ENCODE measurements around the gene RHBDL1.

The RHBDL1 gene

GRCh38 chr16:644556-644955, 30.9 kb upstream of the RHBDL1 start:
- Histone ChIP-seq H3K9ac (no peak overlapping the region), H4K20me1 (ENCODE audit: insufficient read depth) (no peaks in the 10 kb centered on the region), H3K36me3 (ENCODE audit: insufficient read depth) (no peaks in the 10 kb centered on the region), H3K27ac (no peak overlapping the region), H3K27me3 (ENCODE audit: insufficient read depth, low read depth) (no peaks in the 10 kb centered on the region), H3K4me3 (IDR thresholded peaks at IDR 0.05; ENCODE audit: insufficient read depth, low read depth, low read length) (no peak overlapping the region), H3K4me1 (ENCODE audit: low read depth, poor library complexity, severe bottlenecking) (peaks cover 13% of the 10 kb centered on the region), H3K4me2 (no peak overlapping the region), H3K79me2 (ENCODE audit: insufficient read depth, low read depth) (peaks cover 25% of the 10 kb centered on the region), H2AFZ (ENCODE audit: low read depth) (no peak overlapping the region)
- no peak for TF ChIP-seq CTCF (conservative IDR thresholded peaks at IDR 0.05; ENCODE audit: low read depth, low read length)

DNA sequence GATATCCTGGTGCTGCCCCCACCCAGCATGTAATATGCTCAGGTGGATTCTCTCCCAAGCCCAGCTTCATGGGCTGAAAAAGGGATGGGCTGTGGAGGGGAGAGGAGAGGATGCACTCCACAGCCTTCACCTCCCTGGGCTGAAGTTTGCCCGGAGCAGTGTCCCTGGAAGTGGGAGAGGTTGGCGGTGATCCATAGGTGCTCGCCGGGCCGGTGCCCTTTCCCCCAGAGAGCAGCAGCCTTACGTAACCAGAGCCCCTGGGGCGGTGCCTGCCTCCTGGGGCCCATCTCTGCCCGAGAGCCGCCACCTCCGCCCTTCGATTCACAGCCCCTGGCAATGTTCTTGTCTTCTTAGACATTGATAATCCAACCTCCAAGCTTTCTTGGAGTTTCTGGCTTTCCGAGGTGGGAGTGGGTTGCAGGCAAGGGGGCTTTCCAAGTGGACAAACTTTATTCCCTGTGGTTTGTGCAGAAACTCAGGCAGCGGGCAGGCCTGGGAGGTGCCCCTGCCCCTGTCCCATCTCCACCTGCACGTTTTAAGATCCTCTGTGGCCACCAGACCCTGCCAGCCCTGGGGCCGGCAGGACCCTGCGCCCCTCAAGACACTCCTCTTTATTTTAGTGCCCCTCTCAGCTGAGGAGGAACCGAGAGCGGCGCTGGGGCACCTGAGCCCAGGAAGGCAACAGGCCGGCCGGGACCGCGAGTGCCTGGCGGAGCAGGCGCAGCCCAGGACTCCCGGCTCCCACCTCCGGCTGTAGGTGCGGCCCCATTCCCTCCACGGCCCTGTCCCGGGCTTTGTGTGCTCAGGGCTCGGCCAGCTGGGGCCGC, 29.4 kb upstream of the RHBDL1 start:
- no peak for TF ChIP-seq CTCF (conservative IDR thresholded peaks at IDR 0.05; ENCODE audit: low read depth, low read length)
- Histone ChIP-seq H3K79me2 (ENCODE audit: insufficient read depth, low read depth) (peaks cover 36% of the 10 kb centered on the region), H2AFZ (ENCODE audit: low read depth) (no peak overlapping the region), H3K4me1 (ENCODE audit: low read depth, poor library complexity, severe bottlenecking) (peaks cover 21% of the 10 kb centered on the region), H3K27ac (no peak overlapping the region), H3K4me3 (IDR thresholded peaks at IDR 0.05; ENCODE audit: insufficient read depth, low read depth, low read length) (no peak overlapping the region), H3K9ac (no peak overlapping the region), H3K36me3 (ENCODE audit: insufficient read depth) (no peaks in the 10 kb centered on the region), H3K27me3 (ENCODE audit: insufficient read depth, low read depth) (no peaks in the 10 kb centered on the region), H3K4me2 (no peak overlapping the region), H4K20me1 (ENCODE audit: insufficient read depth) (no peaks in the 10 kb centered on the region)

DNA sequence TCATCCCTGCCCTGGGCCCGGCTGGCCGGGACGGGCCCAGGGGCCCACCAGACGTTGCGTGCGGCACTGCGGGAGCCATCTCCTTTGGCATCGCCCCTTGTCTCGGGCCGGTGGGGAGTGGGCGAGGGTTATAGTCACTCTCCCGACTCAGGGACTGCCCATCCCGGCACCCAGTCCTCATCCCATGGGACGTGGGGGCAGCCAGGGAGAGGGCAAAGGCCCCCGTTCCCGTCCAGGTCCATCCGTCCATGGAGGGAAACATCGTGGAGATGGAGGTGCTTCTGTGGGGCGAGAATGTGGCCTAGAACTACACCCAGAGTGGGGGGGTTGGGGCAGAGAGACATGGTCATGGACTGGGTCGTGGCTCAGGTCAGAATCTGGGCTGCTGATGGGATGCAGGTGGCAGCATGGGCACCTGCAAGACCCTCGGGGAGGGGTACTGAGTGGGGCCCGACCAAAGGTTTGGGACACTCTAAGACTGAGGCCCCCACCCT, 28.7 kb upstream of the RHBDL1 start:
- Histone ChIP-seq H3K4me3 (IDR thresholded peaks at IDR 0.05; ENCODE audit: insufficient read depth, low read depth, low read length) (no peak overlapping the region), H3K4me1 (ENCODE audit: low read depth, poor library complexity, severe bottlenecking) (peaks cover 21% of the 10 kb centered on the region), H2AFZ (ENCODE audit: low read depth) (no peak overlapping the region), H3K9ac (no peak overlapping the region), H3K36me3 (ENCODE audit: insufficient read depth) (no peaks in the 10 kb centered on the region), H3K27ac (no peak overlapping the region), H3K27me3 (ENCODE audit: insufficient read depth, low read depth) (no peaks in the 10 kb centered on the region), H3K79me2 (ENCODE audit: insufficient read depth, low read depth) (peaks cover 36% of the 10 kb centered on the region), H4K20me1 (ENCODE audit: insufficient read depth) (no peaks in the 10 kb centered on the region), H3K4me2 (no peak overlapping the region)
- TF ChIP-seq CTCF (conservative IDR thresholded peaks at IDR 0.05; ENCODE audit: low read depth, low read length), result no peak

DNA sequence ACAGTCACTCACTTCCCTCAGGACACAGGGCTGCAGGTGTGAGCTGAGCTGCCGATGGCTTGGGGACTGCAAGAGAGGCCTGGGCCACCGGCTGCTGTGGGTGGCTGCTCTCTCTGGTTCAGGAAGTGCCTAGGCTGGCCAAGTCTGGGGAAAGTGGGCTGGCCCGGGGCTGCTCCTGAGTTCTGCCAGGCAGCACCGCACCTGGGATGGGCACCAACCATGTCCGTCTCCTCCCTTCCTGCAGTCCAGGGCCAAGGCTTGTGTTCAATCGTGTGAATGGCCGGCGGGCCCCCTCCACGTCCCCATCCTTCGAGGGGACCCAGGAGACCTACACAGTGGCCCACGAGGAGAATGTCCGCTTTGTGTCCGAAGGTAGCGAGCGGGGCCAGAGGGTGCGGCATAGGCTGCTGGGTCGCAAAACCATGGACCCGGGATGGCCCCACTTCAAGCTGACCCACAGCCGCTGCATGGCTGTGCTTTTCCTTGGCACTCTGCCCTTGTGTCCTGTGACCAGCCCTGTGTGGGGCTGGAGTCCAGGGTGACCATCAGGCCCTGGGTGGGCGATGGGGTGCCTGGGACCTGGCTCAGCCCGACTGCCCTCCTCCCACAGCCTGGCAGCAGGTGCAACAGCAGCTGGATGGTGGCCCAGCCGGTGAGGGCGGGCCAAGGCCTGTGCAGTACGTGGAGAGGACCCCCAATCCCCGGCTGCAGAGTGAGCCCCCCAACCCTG, 28.1 kb upstream of the RHBDL1 start:
- Histone ChIP-seq H3K36me3 (ENCODE audit: insufficient read depth) (no peaks in the 10 kb centered on the region), H3K4me1 (ENCODE audit: low read depth, poor library complexity, severe bottlenecking) (peaks cover 21% of the 10 kb centered on the region), H3K27ac (no peak overlapping the region), H3K4me2 (peak overlapping the region; percentile 88; the same call in 1 of the 2 replicates), H3K4me3 (IDR thresholded peaks at IDR 0.05; ENCODE audit: insufficient read depth, low read depth, low read length) (no peak overlapping the region), H3K79me2 (ENCODE audit: insufficient read depth, low read depth) (peaks cover 35% of the 10 kb centered on the region), H2AFZ (ENCODE audit: low read depth) (no peak overlapping the region), H4K20me1 (ENCODE audit: insufficient read depth) (no peaks in the 10 kb centered on the region), H3K27me3 (ENCODE audit: insufficient read depth, low read depth) (no peaks in the 10 kb centered on the region), H3K9ac (no peak overlapping the region)
- TF ChIP-seq CTCF (conservative IDR thresholded peaks at IDR 0.05; ENCODE audit: low read depth, low read length), result no peak

Measured in KMS-11 (cell line).